Karpas-422 (cell line): Measurements from ENCODE around the gene GAMT. TPM values are rescaled to one million over a fixed set of nuclear protein-coding genes. Genes with fewer than 3 reads are reported as not detected.

ENCODE experiments used
- DNase-seq: peaks from one replicate; pipeline ENCODE4 v3.0.0-alpha.2; 2015
- H2AFZ ChIP-seq: fragments of 200-600 bp; sonication (generic); 2 replicates; pipeline ENCODE4 v1.6.1; 2014; ENCODE audit warnings: antibody characterized with exemption, low read length, mixed read lengths
- H3K27ac ChIP-seq: fragments of 200-600 bp; sonication (generic); 2 replicates; pipeline ENCODE4 v1.5.1; 2014; ENCODE audit warnings: mild to moderate bottlenecking, low read length, moderate library complexity
- H3K27me3 ChIP-seq: fragments of 200-600 bp; sonication (generic); 2 replicates; pipeline ENCODE4 v1.6.1; 2014; ENCODE audit warnings: low read length, mixed read lengths
- H3K36me3 ChIP-seq: fragments of 200-600 bp; sonication (generic); 2 replicates; pipeline ENCODE4 v1.6.1; 2014; ENCODE audit warnings: low read length, mixed read lengths; ENCODE audit not compliant: insufficient read depth
- H3K4me1 ChIP-seq: fragments of 200-600 bp; sonication (generic); 2 replicates; pipeline ENCODE4 v1.6.1; 2014; ENCODE audit warnings: mild to moderate bottlenecking, low read length, mixed read lengths
- H3K4me2 ChIP-seq: fragments of 200-600 bp; sonication (generic); 2 replicates; pipeline ENCODE4 v1.6.1; 2014; ENCODE audit warnings: low read length, low read depth, mild to moderate bottlenecking; ENCODE audit not compliant: poor library complexity, severe bottlenecking
- H3K4me3 ChIP-seq: fragments of 200-600 bp; sonication (generic); 2 replicates; pipeline ENCODE4 v1.5.1; 2014; ENCODE audit warnings: mild to moderate bottlenecking, antibody characterized with exemption, low read length, mixed read lengths
- H3K79me2 ChIP-seq: fragments of 200-600 bp; sonication (generic); 2 replicates; pipeline ENCODE4 v1.6.1; 2014; ENCODE audit warnings: mild to moderate bottlenecking, low read length, mixed read lengths
- H3K9ac ChIP-seq: fragments of 200-600 bp; sonication (generic); 2 replicates; pipeline ENCODE4 v1.6.0; 2014; ENCODE audit warnings: low read length
- H3K9me2 ChIP-seq: fragments of 200-600 bp; sonication (generic), shearing (Covaris generic); replicated peaks from 2 replicates; pipeline ENCODE4 v1.6.0; 2014; ENCODE audit warnings: mild to moderate bottlenecking, low read length, moderate library complexity; ENCODE audit not compliant: insufficient read depth
- H3K9me3 ChIP-seq: fragments of 300-700, 200-600 bp; sonication (generic); 2 replicates; pipeline ENCODE4 v1.6.1; 2014; ENCODE audit warnings: low read length, mixed read lengths
- H4K20me1 ChIP-seq: fragments of 200-600 bp; sonication (generic); 2 replicates; pipeline ENCODE4 v1.6.1; 2014; ENCODE audit warnings: mild to moderate bottlenecking, antibody characterized with exemption, low read length, low read depth; ENCODE audit not compliant: insufficient read depth
- total RNA-seq: library from RNA; depleted of rRNA; stranded (reverse); fragments of >200 nt; shearing (Covaris generic); gene quantifications from 2 replicates; pipeline ENCODE4 v1.2.3, GENCODE V29; 2014; ENCODE audit warnings: low replicate concordance

The GAMT gene
- total RNA-seq, 1 experiment from 2014 or later, result 63.7 TPM

GRCh38 chr19:1437609-1438008, 36.3 kb upstream of the GAMT start:
- H3K9ac ChIP-seq, result peak overlapping the region; percentile 69
- peaks cover 25% of the 10 kb centered on the region for H3K4me1 ChIP-seq
- H3K4me2 ChIP-seq, result peak overlapping the region; percentile 66
- H3K27ac ChIP-seq, result peak overlapping the region; percentile 71
- DNase-seq, result no peak
- H3K9me3 ChIP-seq, result no peaks in the 10 kb centered on the region
- peaks cover 32% of the 10 kb centered on the region for H3K36me3 ChIP-seq
- H3K79me2 ChIP-seq, result peaks cover 18% of the 10 kb centered on the region
- H4K20me1 ChIP-seq, result peaks cover 34% of the 10 kb centered on the region
- H2AFZ ChIP-seq, result peak overlapping the region; percentile 81; the same call in 1 of the 2 replicates
- peak overlapping the region; percentile 99 for H3K4me3 ChIP-seq
- no peaks in the 10 kb centered on the region for H3K9me2 ChIP-seq
- H3K27me3 ChIP-seq, result no peaks in the 10 kb centered on the region

DNA sequence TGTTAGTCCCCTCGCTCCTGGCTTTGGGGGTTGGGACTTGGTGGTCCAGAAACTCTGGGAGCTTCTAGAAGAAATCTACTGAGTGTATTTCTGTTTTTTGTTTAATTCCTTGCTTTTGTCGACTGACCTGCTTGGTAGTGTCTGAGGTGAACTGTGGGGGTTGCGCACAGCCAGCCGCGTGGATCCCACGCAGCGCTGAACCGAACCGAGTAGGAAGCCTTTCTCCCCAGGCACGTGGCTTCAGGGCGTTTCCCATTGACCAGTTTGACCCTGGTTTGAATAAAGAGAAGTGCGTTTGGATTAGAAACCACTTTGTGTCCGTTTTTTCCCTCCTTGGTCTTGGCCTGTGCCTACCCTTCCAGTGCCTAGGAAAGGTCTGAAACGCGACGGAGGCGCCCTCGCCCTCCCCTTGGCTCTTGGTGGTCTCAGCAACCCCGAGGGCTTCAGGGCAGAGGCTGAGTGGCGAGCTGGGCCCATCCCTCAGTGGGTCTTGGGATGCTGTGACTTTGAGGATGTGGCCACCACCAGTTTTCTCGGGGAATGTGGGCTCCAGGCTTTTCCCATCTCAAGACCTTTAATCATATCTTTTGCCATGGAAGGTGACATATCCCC, 34.1 kb upstream of the GAMT start:
- H4K20me1 ChIP-seq, result peaks cover 21% of the 10 kb centered on the region
- H3K36me3 ChIP-seq, result peaks cover 16% of the 10 kb centered on the region
- H3K4me1 ChIP-seq, result peaks cover 24% of the 10 kb centered on the region
- H3K9me3 ChIP-seq, result no peaks in the 10 kb centered on the region
- no peak overlapping the region for H3K27ac ChIP-seq
- H3K9me2 ChIP-seq, result no peaks in the 10 kb centered on the region
- H3K27me3 ChIP-seq, result no peaks in the 10 kb centered on the region
- no peak overlapping the region for H3K4me2 ChIP-seq
- H3K4me3 ChIP-seq, result no peak overlapping the region
- DNase-seq, result no peak
- H3K9ac ChIP-seq, result no peak overlapping the region
- H3K79me2 ChIP-seq, result peaks cover 18% of the 10 kb centered on the region
- H2AFZ ChIP-seq, result no peak overlapping the region

DNA sequence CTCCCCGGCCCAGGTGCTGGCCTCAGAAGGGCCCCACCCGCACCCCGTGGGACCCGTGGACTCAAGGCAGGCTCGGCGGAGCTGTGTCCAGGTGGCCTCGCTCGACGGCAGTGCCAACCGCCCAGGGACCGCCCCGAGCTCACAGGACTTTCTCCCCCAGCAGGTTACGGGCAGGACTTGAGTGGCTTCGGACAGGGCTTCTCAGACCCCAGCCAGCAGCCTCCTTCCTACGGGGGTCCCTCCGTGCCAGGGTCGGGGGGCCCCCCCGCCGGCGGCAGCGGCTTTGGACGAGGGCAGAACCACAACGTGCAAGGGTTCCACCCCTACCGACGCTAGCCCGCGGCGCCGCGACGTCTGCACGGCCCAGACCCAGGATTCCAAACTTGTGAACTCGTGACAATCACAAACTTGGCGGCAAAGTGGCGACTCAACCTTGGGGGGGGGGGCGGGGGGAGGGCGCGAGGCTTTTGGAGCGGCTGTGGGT, 33.3 kb upstream of the GAMT start:
- Histone ChIP-seq H3K4me2 (no peak overlapping the region), H3K4me1 (peaks cover 18% of the 10 kb centered on the region), H3K4me3 (no peak overlapping the region), H3K27me3 (no peaks in the 10 kb centered on the region), H3K9me2 (no peaks in the 10 kb centered on the region), H2AFZ (no peak overlapping the region), H3K9me3 (no peaks in the 10 kb centered on the region), H3K36me3 (peaks cover 7% of the 10 kb centered on the region), H3K9ac (no peak overlapping the region), H3K27ac (no peak overlapping the region), H3K79me2 (peaks cover 14% of the 10 kb centered on the region), H4K20me1 (peaks cover 13% of the 10 kb centered on the region)
- no peak for DNase-seq

DNA sequence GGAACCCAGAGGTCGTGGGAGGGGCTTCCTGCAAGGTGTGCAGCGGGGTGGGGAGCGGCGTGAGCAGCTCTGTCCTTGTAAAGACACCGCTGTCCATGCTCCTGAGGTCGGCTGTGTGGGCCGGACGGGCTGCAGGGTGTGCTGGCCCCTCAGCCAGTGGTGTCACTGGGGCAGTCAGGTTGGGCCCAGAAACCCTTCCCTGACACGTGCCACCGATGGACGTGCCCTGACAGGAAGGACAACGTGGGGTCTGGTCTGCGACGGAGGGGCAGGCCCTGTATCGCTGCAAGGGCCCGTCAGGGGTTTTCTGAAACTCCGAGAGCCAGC, 32.7 kb upstream of the GAMT start:
- no peaks in the 10 kb centered on the region for H3K27me3 ChIP-seq
- no peak overlapping the region for H3K4me2 ChIP-seq
- H3K36me3 ChIP-seq, result peaks cover under 1% of the 10 kb centered on the region
- H3K4me1 ChIP-seq, result peaks cover 12% of the 10 kb centered on the region
- H3K9me3 ChIP-seq, result no peaks in the 10 kb centered on the region
- H3K9ac ChIP-seq, result no peak overlapping the region
- no peak overlapping the region for H3K4me3 ChIP-seq
- H3K79me2 ChIP-seq, result peaks cover 8% of the 10 kb centered on the region
- no peaks in the 10 kb centered on the region for H3K9me2 ChIP-seq
- DNase-seq, result no peak
- peaks cover 6% of the 10 kb centered on the region for H4K20me1 ChIP-seq
- no peak overlapping the region for H3K27ac ChIP-seq
- H2AFZ ChIP-seq, result no peak overlapping the region

DNA sequence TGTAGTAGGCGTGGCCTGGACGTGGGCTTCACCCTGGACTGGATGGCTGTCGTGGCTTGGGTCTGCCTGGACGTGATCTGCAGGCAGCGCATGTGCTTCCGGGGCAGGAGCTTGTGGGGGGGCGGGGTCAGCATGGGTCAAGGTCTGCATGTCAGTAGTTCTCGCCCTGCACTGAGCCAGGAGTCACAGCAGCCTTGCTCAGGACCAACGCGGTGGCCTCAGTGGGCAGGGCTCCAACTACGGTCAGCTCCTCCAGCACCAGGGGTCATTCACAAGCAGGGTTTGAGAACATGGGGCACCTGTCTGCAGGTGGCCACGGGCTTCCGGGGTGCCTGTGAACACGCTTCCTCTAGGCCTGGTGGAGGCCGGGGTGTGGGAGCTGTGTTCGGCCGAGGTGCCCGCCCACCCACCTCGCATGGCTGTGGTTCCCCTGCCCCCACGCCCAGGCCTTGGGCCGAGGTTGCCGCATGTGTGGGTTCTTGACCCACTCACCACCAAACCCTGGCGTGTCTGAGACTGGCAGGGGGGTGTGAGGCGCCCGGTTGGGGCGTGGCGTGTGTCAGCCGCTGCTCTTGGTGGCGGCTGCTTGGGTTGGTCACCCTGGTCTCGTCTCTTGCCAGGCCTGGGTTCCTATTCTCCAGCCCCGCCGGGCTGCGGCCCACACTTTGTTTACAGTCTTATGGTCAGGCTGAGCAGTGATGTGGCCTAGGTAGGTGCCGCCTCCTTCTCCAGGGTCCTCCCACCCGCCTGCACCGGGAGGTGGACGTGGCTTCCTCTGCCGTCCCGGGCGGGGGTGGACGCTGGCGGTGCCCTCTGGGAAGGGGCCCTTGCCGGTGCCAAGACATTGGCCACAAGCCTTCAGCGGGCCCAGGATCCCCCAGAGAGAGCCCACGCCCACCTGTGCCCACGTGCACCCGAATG, 32.0 kb upstream of the GAMT start:
- Histone ChIP-seq H3K36me3 (no peaks in the 10 kb centered on the region; the same call in 1 of the 2 replicates), H3K9ac (no peak overlapping the region), H4K20me1 (0 out of 2 replicates have a peak, but pooled peaks cover 2% of the 10 kb centered on the region), H3K27me3 (no peaks in the 10 kb centered on the region), H3K27ac (no peak overlapping the region), H3K4me1 (peaks cover 12% of the 10 kb centered on the region), H2AFZ (no peak overlapping the region), H3K79me2 (peaks cover 2% of the 10 kb centered on the region), H3K4me3 (no peak overlapping the region), H3K4me2 (no peak overlapping the region), H3K9me3 (no peaks in the 10 kb centered on the region), H3K9me2 (no peaks in the 10 kb centered on the region)
- DNase-seq, result no peak

DNA sequence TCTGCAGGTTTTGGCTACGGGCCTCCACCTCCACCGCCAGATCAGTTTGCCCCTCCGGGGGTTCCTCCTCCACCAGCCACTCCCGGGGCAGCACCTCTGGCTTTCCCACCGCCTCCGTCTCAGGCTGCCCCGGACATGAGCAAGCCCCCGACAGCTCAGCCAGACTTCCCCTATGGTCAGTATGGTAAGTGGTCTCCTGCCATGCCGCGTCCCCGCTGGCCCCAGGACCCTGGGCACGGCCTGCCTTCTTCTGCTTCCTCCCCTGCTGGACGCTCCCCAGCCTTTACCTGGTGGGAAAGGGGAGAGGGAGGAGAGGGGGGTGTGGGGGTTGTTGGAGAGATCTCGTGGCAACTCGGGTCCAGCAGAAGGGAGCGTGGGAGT, 31.2 kb upstream of the GAMT start:
- 0 out of 2 replicates have a peak, but pooled peaks cover 9% of the 10 kb centered on the region for H4K20me1 ChIP-seq
- H2AFZ ChIP-seq, result no peak overlapping the region
- peaks cover 6% of the 10 kb centered on the region for H3K4me1 ChIP-seq
- 0 out of 2 replicates have a peak, but pooled peaks cover 2% of the 10 kb centered on the region for H3K79me2 ChIP-seq
- no peak for DNase-seq
- no peak overlapping the region for H3K9ac ChIP-seq
- no peaks in the 10 kb centered on the region; the same call in 1 of the 2 replicates for H3K36me3 ChIP-seq
- H3K9me2 ChIP-seq, result no peaks in the 10 kb centered on the region
- no peaks in the 10 kb centered on the region for H3K27me3 ChIP-seq
- no peaks in the 10 kb centered on the region for H3K9me3 ChIP-seq
- no peak overlapping the region for H3K27ac ChIP-seq
- no peak overlapping the region for H3K4me3 ChIP-seq
- no peak overlapping the region for H3K4me2 ChIP-seq

DNA sequence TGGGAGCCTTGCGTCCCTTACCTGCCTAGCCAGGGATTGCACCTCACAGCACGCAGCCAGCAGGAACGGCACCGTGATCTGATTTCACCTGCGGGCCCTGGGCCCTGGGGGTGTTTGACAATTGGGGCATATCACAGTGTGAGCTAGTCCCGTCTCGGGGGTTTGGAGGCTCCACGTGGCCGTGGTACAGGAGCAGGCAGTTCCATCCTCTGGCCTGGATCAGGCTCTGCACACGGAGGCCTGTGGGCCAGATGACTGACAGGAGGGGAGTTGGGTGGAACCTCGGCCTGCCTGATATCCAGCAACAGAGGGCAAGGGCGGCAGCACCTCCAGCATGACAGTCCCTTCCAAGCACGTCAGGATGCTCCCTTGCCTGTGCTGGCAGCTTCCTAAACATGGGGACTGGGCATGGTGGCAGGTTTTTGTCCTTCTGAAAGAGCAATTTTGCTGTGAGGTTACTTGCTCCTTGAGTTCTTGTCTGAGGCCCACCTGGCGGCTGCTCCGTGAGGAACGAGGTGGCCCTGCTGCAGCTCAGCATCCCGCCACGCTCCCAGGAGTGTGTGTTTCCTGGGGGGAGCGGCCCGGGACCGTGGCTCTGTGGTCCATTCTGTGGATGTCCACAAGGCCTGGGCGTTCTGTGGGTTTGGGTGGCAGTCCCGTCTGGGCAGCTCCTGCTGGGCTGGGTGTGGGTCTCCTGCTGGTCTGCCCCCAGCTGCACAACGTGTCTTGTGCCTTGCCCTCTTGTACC, 30.6 kb upstream of the GAMT start:
- H3K9me3 ChIP-seq, result no peaks in the 10 kb centered on the region
- 0 out of 2 replicates have a peak, but pooled peaks cover 13% of the 10 kb centered on the region for H4K20me1 ChIP-seq
- peaks cover 3% of the 10 kb centered on the region; the same call in 1 of the 2 replicates for H3K36me3 ChIP-seq
- no peak overlapping the region for H3K27ac ChIP-seq
- H3K9ac ChIP-seq, result no peak overlapping the region
- peaks cover 3% of the 10 kb centered on the region; the same call in 1 of the 2 replicates for H3K79me2 ChIP-seq
- H3K4me3 ChIP-seq, result no peak overlapping the region
- no peaks in the 10 kb centered on the region for H3K9me2 ChIP-seq
- H3K4me1 ChIP-seq, result peaks cover 4% of the 10 kb centered on the region; the same call in 1 of the 2 replicates
- no peak for DNase-seq
- no peak overlapping the region for H3K4me2 ChIP-seq
- H2AFZ ChIP-seq, result no peak overlapping the region
- no peaks in the 10 kb centered on the region for H3K27me3 ChIP-seq
